Omental fat pad (tissue), 4 donors: ENCODE measurements around the gene PIP4K2C. TPM values are rescaled to one million over a fixed set of nuclear protein-coding genes. Genes with fewer than 3 reads are reported as not detected.
"Not testable (repeated sequence)": the region's sequence is repeated elsewhere in the genome, so short reads cannot be mapped to it uniquely, and the experiment has no call there.

Source experiments
- ATAC-seq: fragments of 150-250 bp; one replicate; pipeline ENCODE4 v1.9.1; 2016; ENCODE audit warnings: mild to moderate bottlenecking, moderate library complexity; ENCODE audit not compliant: low FRiP score
- DNase-seq: peaks from one replicate; pipeline ENCODE4 v3.0.0-alpha.2; 2019; ENCODE audit warnings: low spot score
- total RNA-seq, 4 donors: library from RNA; depleted of rRNA; stranded (reverse); fragments of >200 nt; gene quantifications; one replicate each; pipeline ENCODE4 v1.1.0, GENCODE V29; 2016
- TF ChIP-seq, protein P1 (sequence below), 3 donors: fragments of 450-650 bp; IDR thresholded peaks; one replicate each; pipeline ENCODE4 v1.5.1; 2016 to 2017; ENCODE audit warnings: antibody characterized with exemption in 3 of 3, mild to moderate bottlenecking in 3 of 3, moderate library complexity in 2 of 3

PIP4K2C gene
- total RNA-seq, 4 donors from 2014 or later: 16.9 to 21.3 (median 17.6) TPM

DNA sequence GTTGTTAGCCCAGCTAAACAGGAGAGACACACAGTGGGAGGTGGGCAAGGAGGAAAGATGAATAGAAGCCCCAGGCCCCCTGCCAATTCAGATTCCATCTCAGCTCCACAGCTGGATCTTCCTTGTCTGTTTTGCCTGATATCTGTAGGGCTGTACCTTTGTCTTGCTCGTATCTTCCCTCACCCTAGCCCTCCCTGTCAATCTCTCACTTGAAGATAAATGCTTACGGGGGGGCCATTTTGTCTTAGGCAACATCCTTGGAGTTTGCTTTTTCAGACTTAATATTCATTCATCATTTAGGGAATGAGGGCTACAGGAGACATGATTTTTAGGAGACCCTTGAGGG lies 38.7 kb upstream of the PIP4K2C start:
- no peak for DNase-seq
- ATAC-seq: no peak
- TF ChIP-seq, protein P1, sequence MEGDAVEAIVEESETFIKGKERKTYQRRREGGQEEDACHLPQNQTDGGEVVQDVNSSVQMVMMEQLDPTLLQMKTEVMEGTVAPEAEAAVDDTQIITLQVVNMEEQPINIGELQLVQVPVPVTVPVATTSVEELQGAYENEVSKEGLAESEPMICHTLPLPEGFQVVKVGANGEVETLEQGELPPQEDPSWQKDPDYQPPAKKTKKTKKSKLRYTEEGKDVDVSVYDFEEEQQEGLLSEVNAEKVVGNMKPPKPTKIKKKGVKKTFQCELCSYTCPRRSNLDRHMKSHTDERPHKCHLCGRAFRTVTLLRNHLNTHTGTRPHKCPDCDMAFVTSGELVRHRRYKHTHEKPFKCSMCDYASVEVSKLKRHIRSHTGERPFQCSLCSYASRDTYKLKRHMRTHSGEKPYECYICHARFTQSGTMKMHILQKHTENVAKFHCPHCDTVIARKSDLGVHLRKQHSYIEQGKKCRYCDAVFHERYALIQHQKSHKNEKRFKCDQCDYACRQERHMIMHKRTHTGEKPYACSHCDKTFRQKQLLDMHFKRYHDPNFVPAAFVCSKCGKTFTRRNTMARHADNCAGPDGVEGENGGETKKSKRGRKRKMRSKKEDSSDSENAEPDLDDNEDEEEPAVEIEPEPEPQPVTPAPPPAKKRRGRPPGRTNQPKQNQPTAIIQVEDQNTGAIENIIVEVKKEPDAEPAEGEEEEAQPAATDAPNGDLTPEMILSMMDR (IDR thresholded peaks at IDR 0.05): no peak

DNA sequence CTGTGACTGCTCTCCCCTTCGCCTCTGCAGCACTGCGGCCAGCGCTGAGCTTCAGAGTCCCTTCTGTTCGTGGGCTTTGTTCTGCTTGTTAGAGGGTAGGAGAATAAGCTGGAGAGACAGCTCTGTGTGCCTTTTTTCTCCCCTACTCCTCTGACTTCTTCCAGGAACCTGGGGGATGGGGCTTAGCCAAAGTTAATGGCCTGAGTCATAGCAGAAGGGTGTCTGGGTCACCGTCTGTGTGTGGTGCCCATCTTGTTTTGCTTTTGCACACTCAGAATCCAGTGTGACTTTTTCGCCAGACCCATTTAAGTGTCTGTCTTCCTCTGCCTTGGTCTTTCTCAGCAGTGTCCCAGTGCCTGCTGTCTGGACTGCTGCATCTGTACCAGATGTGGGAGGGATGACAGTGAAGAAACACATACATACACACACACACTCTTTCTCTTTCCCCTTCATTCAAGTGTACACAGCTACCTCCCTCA lies 38.1 kb upstream of the PIP4K2C start:
- ATAC-seq (no peak), DNase-seq (no peak)
- TF ChIP-seq, protein P1 (IDR thresholded peaks at IDR 0.05): no peak

DNA sequence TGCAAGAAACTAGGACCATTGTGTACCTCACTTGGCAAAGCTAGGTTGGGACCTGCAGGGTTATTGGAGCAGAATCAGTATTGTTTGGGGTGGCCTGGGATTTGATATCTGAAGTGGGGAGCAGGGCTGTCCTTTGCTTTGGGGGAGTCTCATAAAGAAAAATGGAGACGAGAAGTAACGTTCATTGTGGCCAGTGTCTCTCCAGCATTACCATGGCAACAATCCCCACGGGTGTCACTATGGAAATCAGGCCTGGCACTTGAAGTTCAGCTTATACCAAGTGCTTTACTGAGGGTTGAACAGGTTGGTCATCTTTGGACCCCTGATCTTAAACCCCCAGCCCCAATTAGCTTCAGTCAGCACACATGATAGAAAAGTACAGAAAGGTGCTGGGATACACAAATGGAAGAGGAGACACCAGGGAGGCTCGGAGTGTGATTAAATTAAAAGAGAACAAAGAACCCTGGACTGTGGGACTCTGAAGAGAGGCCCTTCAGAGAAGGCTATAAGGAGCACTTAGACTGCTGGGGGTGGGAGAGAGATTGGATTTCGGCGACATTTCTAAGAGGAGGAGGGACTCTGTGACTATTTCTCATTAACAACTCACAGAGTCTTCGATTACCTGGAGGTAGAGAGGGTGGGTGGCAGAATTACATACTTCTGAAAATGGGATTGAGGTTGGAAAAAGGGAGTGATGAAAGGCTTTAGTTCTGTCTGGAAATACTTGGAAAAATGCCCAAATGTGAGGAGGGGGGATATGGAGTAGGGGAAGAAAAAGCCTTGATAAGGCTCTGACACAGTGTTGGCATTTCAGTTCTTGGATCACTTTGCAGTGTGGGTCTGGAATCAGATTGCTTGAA lies 37.4 kb upstream of the PIP4K2C start:
- TF ChIP-seq, protein P1 (IDR thresholded peaks at IDR 0.05): no peak
- no peak for ATAC-seq

DNA sequence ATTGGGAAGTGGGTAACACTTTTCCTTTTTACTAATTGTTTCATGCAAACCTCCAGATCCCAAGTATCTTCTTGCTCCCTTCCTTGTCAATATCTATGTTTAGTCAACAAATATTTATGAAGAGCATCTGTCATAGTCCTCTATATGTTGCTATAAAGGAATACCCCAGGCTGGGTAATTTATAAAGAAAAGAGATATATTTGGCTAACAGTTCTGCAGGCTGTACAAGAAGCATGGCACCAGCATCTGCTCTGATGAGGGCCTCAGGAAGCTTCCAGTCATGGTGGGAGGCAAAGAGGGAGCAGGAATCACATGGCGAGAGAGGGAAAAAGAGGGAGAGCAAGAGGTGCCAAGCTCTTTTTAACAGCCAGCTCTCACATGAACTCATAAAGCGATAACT lies 36.5 kb upstream of the PIP4K2C start:
- ATAC-seq (no peak), DNase-seq (no peak)
- TF ChIP-seq, protein P1 (IDR thresholded peaks at IDR 0.05): no peak

More for the DNA sequence above, 37.4 kb upstream of the PIP4K2C start:
- DNase-seq: no peak

DNA sequence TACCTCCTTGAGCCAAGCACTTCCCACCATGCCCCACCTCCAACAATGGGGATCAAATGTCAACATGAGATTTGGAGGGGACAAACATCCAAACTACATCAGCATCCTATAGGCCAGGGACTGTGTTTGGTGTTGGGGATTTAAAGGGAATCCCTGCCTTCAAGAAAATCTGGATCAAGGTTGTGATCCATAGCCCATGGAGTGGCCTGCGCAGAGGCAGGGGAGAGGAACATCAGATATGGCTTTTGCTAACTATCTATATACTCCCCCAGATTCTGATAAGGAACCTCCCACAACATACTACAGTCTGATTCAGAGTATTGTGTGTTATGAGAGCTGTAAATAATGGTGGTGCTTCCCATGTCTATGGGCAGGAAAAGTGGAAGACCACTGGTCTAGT lies 36.1 kb upstream of the PIP4K2C start:
- DNase-seq: no peak

DNA sequence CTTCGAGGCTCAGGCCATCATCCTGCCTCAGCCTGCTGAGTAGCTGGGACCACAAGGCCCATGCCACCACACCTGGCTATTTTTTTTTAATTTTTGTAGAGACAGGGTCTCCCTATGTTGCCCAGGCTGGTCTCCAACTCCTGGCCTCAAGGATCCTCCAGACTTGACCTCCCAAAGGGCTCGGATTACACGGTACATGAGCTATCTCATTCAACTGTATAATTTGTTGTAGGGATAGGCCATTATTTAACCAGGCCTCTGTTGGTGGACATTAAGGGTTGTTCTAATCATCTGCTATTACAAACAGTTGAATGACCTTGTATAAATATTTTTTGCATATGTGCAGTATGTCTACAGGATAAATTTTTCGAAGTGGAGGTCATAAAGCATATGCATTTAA lies 32.1 kb upstream of the PIP4K2C start:
- DNase-seq: no peak
- ATAC-seq: no peak
- TF ChIP-seq, protein P1 (IDR thresholded peaks at IDR 0.05): no peak

More for the DNA sequence above, 36.1 kb upstream of the PIP4K2C start:
- TF ChIP-seq, protein P1 (IDR thresholded peaks at IDR 0.05): no peak
- ATAC-seq: no peak

DNA sequence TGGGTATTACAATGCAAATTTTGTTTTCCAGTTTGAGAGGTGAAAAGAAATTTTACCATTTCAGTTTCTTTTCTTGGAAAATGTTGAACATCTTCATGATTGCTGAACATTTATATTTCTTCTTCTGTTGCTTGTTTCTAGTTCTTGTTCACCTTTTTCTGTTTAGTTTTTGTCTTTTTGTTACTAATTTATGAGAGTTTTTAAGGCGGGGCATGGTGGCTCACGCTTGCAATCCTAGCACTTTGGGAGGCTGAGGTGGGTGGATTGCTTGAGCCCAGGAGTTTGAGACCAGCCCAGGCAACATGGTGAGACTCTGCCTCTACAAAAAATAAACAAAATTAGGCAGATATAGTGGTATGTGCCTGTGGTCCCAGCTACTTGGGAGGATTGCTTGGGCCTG lies 30.5 kb upstream of the PIP4K2C start:
- ATAC-seq (no peak), DNase-seq (no peak)
- TF ChIP-seq, protein P1 (IDR thresholded peaks at IDR 0.05): no peak

DNA sequence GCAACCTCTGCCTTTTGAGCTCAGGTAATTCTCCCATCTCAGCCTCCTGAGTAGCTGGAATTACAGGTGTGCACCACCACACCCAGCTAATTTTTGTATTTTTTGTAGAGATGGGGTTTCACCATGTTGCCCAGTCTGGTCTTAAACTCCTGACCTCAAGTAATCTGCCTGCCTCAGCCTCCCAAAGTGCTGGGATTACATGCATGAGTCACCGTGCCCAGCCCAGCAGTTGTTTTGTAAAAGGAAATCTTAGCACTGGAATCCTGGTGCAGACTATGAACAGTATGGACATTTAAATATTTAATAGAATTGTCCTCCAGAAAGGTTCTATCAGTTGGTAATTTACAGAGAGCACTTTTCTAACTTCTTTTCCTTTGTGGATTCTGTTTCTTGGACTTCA lies 29.9 kb upstream of the PIP4K2C start:
- not testable (repeated sequence) for DNase-seq, ATAC-seq
